ENCODE results near the gene SFMBT2. TPM values are rescaled to one million over a fixed set of nuclear protein-coding genes. Genes with fewer than 3 reads are reported as not detected.

The SFMBT2 gene
- total RNA-seq, 2 experiments from 2014 or later, result 7.9 to 8.3 TPM

DNA sequence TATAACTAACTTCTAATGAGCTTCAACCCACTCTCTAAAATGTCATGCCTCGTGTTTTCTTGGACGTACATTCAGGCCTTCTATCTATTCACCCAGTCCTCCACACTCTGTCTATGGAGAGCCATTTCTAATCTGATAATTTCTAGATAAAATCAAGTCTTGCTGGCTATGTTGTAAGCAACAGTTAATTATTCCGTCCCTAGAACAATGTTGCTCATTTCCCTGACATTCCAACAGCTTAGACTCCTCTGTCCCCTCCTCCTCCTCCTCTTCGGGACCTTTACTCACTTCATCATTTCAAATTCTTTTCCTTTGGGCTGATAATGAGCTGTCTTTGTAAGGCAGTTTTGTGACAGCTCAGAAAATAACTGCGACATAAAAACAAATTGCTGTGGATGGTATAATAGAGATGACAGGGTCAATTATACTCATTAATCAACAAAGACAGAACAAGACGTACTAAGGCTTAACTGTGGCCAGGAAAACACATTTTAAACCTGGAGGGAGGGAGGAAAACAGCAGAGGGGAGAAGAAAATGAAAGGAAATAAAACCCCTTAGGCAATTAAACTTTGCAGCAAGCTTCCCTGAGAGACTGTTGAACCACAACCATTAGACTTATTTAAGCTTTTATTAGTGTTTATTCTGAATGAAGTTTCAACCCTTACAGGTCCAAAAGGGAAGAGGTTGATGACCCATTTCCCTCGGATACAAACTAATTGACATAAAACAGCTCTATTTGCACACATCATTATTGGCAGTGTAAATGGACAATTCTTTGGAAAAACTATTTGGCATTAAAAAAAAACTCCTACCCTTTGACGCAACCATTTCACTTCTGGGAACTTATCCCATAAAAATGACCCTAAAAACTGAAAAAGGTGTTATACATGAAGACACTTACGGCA is 179.1 kb downstream of the SFMBT2 start:
- no peaks in the 10 kb centered on the region for H4K20me1 ChIP-seq (ENCODE audit: insufficient read depth, low read length)
- H3K9me3 ChIP-seq (ENCODE audit: low read length), result peaks cover 5% of the 10 kb centered on the region; the same call in 1 of the 2 replicates
- TF ChIP-seq, protein P1, sequence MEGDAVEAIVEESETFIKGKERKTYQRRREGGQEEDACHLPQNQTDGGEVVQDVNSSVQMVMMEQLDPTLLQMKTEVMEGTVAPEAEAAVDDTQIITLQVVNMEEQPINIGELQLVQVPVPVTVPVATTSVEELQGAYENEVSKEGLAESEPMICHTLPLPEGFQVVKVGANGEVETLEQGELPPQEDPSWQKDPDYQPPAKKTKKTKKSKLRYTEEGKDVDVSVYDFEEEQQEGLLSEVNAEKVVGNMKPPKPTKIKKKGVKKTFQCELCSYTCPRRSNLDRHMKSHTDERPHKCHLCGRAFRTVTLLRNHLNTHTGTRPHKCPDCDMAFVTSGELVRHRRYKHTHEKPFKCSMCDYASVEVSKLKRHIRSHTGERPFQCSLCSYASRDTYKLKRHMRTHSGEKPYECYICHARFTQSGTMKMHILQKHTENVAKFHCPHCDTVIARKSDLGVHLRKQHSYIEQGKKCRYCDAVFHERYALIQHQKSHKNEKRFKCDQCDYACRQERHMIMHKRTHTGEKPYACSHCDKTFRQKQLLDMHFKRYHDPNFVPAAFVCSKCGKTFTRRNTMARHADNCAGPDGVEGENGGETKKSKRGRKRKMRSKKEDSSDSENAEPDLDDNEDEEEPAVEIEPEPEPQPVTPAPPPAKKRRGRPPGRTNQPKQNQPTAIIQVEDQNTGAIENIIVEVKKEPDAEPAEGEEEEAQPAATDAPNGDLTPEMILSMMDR (conservative IDR thresholded peaks at IDR 0.05; ENCODE audit: low read length), result no peak
- no peak for TF ChIP-seq EZH2phosphoT487 (IDR thresholded peaks at IDR 0.05; ENCODE audit: borderline replicate concordance, low read depth, low read length)
- no peak overlapping the region for H3K4me3 ChIP-seq (ENCODE audit: low read depth, low read length, poor library complexity, severe bottlenecking)
- no peak overlapping the region for H2AFZ ChIP-seq (ENCODE audit: low read length)
- BruUV-seq (replicated peaks), result no TSS peak
- intact Hi-C loops (cut with micrococcal nuclease; ENCODE audit: unreplicated experiment), result no loop called here
- no peak overlapping the region for H3K4me2 ChIP-seq (ENCODE audit: low read length)
- no peaks in the 10 kb centered on the region for H3K4me1 ChIP-seq (ENCODE audit: insufficient read depth, low read length, poor library complexity, severe bottlenecking)
- H3K36me3 ChIP-seq (ENCODE audit: insufficient read depth, low read length), result peaks cover 6% of the 10 kb centered on the region; the same call in 1 of the 2 replicates
- H3K9me2 ChIP-seq (ENCODE audit: insufficient read depth, low read length), result no peaks in the 10 kb centered on the region
- POLR2A ChIA-PET, result no interaction called here
- no peaks in the 10 kb centered on the region for H3K79me2 ChIP-seq (ENCODE audit: insufficient read depth, low read depth, low read length)
- CTCF ChIA-PET (ENCODE audit: unreplicated experiment), result no interaction called here
- H3K27ac ChIP-seq (ENCODE audit: low read depth, low read length, poor library complexity, severe bottlenecking), result no peak overlapping the region
- no peak for DNase-seq (ENCODE audit: low spot score)

DNA sequence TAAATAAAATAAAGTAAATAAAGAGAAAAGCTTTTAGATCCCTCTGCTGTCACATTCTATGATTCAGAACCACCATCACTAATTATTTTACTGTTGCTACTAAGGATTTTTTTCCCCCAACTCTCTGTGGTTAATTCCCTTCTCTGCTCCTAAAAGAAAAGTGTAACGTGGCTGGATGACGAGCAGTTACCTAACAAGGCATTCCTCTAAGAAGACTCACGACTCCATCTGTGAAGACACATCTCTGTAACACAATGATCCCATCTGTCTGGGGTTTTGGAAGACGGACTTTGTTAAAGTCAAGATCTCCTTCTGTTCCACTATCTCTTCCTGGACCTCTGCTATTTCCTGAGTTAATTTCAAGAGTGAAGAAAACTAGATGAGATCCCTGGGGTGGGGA is 179.9 kb downstream of the SFMBT2 start:
- Histone ChIP-seq H3K4me1 (ENCODE audit: insufficient read depth, low read length, poor library complexity, severe bottlenecking) (no peaks in the 10 kb centered on the region), H4K20me1 (ENCODE audit: insufficient read depth, low read length) (no peaks in the 10 kb centered on the region), H3K9me3 (ENCODE audit: low read length) (peaks cover 5% of the 10 kb centered on the region; the same call in 1 of the 2 replicates), H3K79me2 (ENCODE audit: insufficient read depth, low read depth, low read length) (no peaks in the 10 kb centered on the region), H3K27ac (ENCODE audit: low read depth, low read length, poor library complexity, severe bottlenecking) (no peak overlapping the region), H2AFZ (ENCODE audit: low read length) (no peak overlapping the region), H3K36me3 (ENCODE audit: insufficient read depth, low read length) (peaks cover 10% of the 10 kb centered on the region; the same call in 1 of the 2 replicates), H3K4me3 (ENCODE audit: low read depth, low read length, poor library complexity, severe bottlenecking) (no peak overlapping the region), H3K9me2 (ENCODE audit: insufficient read depth, low read length) (no peaks in the 10 kb centered on the region), H3K4me2 (ENCODE audit: low read length) (no peak overlapping the region)
- CTCF ChIA-PET (ENCODE audit: unreplicated experiment), result no interaction called here
- no TSS peak for BruUV-seq (replicated peaks)
- POLR2A ChIA-PET, result no interaction called here
- TF ChIP-seq EZH2phosphoT487 (IDR thresholded peaks at IDR 0.05; ENCODE audit: borderline replicate concordance, low read depth, low read length), result no peak
- TF ChIP-seq, protein P1 (conservative IDR thresholded peaks at IDR 0.05; ENCODE audit: low read length), result no peak
- intact Hi-C loops (cut with micrococcal nuclease; ENCODE audit: unreplicated experiment), result no loop called here
- DNase-seq (ENCODE audit: low spot score), result no peak

DNA sequence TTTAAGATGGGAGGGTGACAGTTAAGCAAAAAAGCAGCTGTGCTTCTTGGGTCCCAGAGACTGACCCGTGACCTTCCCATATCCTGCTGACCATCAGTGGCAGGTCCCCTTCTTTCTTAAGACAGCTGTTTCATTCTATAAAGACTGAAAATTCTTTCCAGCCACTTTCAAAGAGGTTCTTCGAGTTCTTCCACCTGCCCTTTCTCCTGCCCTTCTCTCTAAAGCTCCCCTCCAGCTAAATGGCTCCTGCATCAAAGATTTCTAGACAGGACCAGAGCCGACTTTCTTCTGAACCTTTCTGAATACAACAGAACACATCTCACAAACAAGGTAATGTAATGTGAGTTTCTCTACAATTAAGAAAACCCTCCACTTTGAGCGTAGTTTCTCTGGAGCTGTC is 180.8 kb downstream of the SFMBT2 start:
- no peak overlapping the region for H2AFZ ChIP-seq (ENCODE audit: low read length)
- intact Hi-C loops (cut with micrococcal nuclease; ENCODE audit: unreplicated experiment), result no loop called here
- H3K79me2 ChIP-seq (ENCODE audit: insufficient read depth, low read depth, low read length), result no peaks in the 10 kb centered on the region
- CTCF ChIA-PET (ENCODE audit: unreplicated experiment), result no interaction called here
- no peaks in the 10 kb centered on the region for H3K9me3 ChIP-seq (ENCODE audit: low read length)
- H4K20me1 ChIP-seq (ENCODE audit: insufficient read depth, low read length), result no peaks in the 10 kb centered on the region
- POLR2A ChIA-PET, result interaction anchor here (0.7 kb wide), 1 partner anchor 15 kb away, joined by 4 read pairs; no protein-coding TSS in a partner anchor
- DNase-seq (ENCODE audit: low spot score), result no peak
- no peak overlapping the region for H3K4me3 ChIP-seq (ENCODE audit: low read depth, low read length, poor library complexity, severe bottlenecking)
- no peaks in the 10 kb centered on the region for H3K4me1 ChIP-seq (ENCODE audit: insufficient read depth, low read length, poor library complexity, severe bottlenecking)
- BruUV-seq (replicated peaks), result no TSS peak
- H3K9me2 ChIP-seq (ENCODE audit: insufficient read depth, low read length), result no peaks in the 10 kb centered on the region
- peaks cover 16% of the 10 kb centered on the region; the same call in 1 of the 2 replicates for H3K36me3 ChIP-seq (ENCODE audit: insufficient read depth, low read length)
- H3K4me2 ChIP-seq (ENCODE audit: low read length), result no peak overlapping the region
- H3K27ac ChIP-seq (ENCODE audit: low read depth, low read length, poor library complexity, severe bottlenecking), result no peak overlapping the region
- TF ChIP-seq, protein P1 (conservative IDR thresholded peaks at IDR 0.05; ENCODE audit: low read length), result no peak
- no peak for TF ChIP-seq EZH2phosphoT487 (IDR thresholded peaks at IDR 0.05; ENCODE audit: borderline replicate concordance, low read depth, low read length)

All from OCI-LY7 (cell line).